Measurements from ENCODE around the gene PABPC1L. TPM values are rescaled to one million over a fixed set of nuclear protein-coding genes. Genes with fewer than 3 reads are reported as not detected.
A peak's percentile ranks its signal among the peaks of the same experiment; 100 is the strongest.

Gene PABPC1L
- total RNA-seq, 1 donor from 2014 or later = 46.4 TPM

- no peak for TF ChIP-seq CTCF (IDR thresholded peaks at IDR 0.05)
- DNase-seq (no peak), ATAC-seq (no peak)
- H3K9me3 ChIP-seq = no peaks in the 10 kb centered on the region
- peaks cover 7% of the 10 kb centered on the region for H3K4me1 ChIP-seq
- H3K4me3 ChIP-seq = peak overlapping the region; percentile 65
- no peaks in the 10 kb centered on the region for H3K27me3 ChIP-seq
- H3K27ac ChIP-seq = no peak overlapping the region
- peaks cover 56% of the 10 kb centered on the region for H3K36me3 ChIP-seq
- intact Hi-C loops (cut with DNase I) = no loop called here
Observed at GRCh38 chr20:44908987-44909871, 631 bp upstream of the PABPC1L start.

GRCh38 chr20:44910690-44911262 is 916 bp downstream of the PABPC1L start:
- no peak for ATAC-seq
- no peaks in the 10 kb centered on the region for H3K9me3 ChIP-seq
- TF ChIP-seq CTCF (IDR thresholded peaks at IDR 0.05) = no peak
- H3K36me3 ChIP-seq = peaks cover 40% of the 10 kb centered on the region
- intact Hi-C loops (cut with DNase I) = no loop called here
- H3K4me3 ChIP-seq = peak overlapping the region; percentile 65
- no peak for DNase-seq
- peaks cover 7% of the 10 kb centered on the region for H3K4me1 ChIP-seq
- peak overlapping the region; percentile 13 for H3K27ac ChIP-seq
- no peaks in the 10 kb centered on the region for H3K27me3 ChIP-seq

GRCh38 chr20:44911264-44911921 is 1.5 kb downstream of the PABPC1L start:
- ATAC-seq = peak; percentile 88
- Histone ChIP-seq H3K4me3 (peak overlapping the region; percentile 65), H3K27me3 (no peaks in the 10 kb centered on the region), H3K9me3 (no peaks in the 10 kb centered on the region), H3K36me3 (peaks cover 34% of the 10 kb centered on the region), H3K27ac (peak overlapping the region; percentile 13), H3K4me1 (peaks cover 7% of the 10 kb centered on the region)
- peak; percentile 89 for DNase-seq
- TF ChIP-seq CTCF (IDR thresholded peaks at IDR 0.05) = peak; percentile 42
- intact Hi-C loops (cut with DNase I) = no loop called here

- Histone ChIP-seq H3K27me3 (no peaks in the 10 kb centered on the region), H3K9me3 (no peaks in the 10 kb centered on the region), H3K36me3 (peaks cover 26% of the 10 kb centered on the region), H3K4me3 (no peak overlapping the region), H3K27ac (no peak overlapping the region), H3K4me1 (peaks cover 7% of the 10 kb centered on the region)
- intact Hi-C loops (cut with DNase I) = no loop called here
- no peak for TF ChIP-seq CTCF (IDR thresholded peaks at IDR 0.05)
- ATAC-seq (no peak), DNase-seq (no peak)
Observed at GRCh38 chr20:44912189-44912588, 2.3 kb downstream of the PABPC1L start.

GRCh38 chr20:44914924-44915323 is 5.1 kb downstream of the PABPC1L start:
- ATAC-seq (no peak), DNase-seq (no peak)
- no peak overlapping the region for H3K27ac ChIP-seq
- peaks cover 7% of the 10 kb centered on the region for H3K4me1 ChIP-seq
- TF ChIP-seq CTCF (IDR thresholded peaks at IDR 0.05) = no peak
- no peaks in the 10 kb centered on the region for H3K9me3 ChIP-seq
- no peaks in the 10 kb centered on the region for H3K27me3 ChIP-seq
- H3K36me3 ChIP-seq = peaks cover 9% of the 10 kb centered on the region
- no peak overlapping the region for H3K4me3 ChIP-seq
- intact Hi-C loops (cut with DNase I) = no loop called here
